Stimulated activated CD8-positive, alpha-beta memory T cell treated with anti-CD3 and anti-CD28 coated beads, Interleukin-4, amount 100 ng/mL, for 24 hours (primary cell): ENCODE results near the gene NEDD8.
"Not testable (repeated sequence)": the region's sequence is repeated elsewhere in the genome, so short reads cannot be mapped to it uniquely, and the experiment has no call there.

ENCODE experiments used
- DNase-seq: peaks from one replicate; pipeline ENCODE4 v3.0.0-alpha.2; 2020; ENCODE audit warnings: low read depth

Gene NEDD8

DNA sequence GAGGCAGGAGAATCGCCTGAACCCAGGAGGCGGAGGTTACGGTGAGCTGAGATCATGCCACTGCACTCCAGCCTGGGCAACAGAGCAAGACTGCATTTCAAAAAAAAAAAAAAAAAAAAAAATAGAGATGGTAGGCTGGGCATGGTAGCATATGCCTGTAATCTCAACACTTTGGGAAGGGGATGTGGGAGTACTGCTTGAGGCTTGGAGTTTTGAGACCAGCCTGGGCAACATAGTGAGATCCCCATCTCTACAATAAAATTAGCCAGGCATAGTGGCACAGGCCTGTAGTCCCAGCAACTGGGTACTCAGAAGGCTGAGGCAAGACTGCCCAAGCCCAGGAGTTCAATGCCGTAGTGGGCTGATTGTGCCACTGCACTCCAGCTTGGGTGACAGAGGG is 9.2 kb downstream of the NEDD8 start:
- not testable (repeated sequence) for DNase-seq

DNA sequence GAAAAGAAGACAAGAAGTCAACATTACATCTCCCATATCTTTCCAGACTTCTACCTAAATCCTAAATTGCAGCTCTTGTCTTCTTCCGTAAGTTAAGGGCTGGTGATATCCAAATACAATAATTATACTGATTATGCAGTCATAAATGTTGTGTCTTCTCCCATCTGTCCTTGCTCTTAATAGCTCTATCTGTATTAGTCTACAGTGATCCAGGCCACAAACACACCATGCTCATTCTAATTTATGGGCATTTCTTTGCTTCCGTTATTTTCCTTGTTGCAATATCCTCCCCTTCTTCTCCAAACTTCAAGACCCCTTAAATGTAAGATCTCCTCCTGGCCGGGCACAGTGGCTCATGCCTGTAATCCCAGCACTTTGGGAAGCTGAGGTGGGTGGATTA is 12.6 kb downstream of the NEDD8 start:
- DNase-seq: no peak

DNA sequence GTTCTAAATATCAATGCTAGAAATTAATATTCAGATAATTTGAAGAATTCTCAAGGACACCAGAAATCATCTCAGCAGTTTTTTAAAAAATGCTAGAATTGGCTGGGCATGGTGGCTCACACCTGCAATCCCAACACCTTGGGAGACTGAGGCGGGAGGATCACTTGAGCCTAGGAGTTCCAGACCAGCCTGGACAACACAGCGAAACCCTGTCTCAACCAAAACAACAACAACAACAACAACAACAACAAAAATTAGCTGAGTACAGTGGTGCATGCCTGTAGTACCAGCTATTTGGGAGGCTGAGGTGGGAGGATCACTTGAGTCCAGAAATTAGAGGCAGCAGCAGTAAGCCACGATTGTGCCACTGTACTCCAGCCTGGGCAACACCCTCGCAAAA is 13.1 kb downstream of the NEDD8 start:
- DNase-seq: no peak

DNA sequence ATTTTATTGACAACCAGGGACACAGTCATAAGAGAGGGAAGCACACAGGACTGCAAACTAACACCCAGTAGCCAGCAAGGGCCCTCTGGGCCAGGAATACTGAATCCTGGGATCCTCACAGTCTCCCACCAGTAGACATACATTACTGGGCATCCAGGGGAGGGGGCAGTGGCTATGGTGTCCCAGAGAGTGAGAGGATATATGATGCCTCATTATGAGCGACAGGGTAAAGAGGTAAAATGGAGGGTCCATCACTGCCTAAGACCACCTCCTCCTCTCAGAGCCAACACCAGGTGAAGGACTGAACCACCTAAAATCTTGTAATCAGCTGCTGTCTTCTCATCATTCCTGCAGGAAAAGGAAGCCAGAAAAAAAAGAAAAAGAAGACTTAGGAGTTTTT is 15.3 kb downstream of the NEDD8 start:
- DNase-seq: not testable (repeated sequence)

DNA sequence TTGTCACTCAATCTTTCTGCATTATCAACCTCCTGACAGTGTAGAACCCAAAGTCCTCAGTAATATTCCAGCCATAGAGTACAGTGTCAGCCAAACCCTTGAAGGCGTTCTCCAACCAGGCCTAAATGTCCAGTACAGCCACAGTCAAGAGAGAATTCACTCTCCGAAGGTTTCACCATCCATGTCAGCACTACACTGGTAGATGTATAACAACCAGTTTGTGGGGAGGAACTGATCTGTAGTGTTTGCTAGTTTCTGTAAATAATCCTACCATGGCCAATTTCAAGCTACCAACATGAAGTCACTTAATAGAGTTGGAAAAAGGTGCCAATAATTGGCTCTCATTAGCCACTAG is 15.8 kb downstream of the NEDD8 start:
- DNase-seq: no peak

DNA sequence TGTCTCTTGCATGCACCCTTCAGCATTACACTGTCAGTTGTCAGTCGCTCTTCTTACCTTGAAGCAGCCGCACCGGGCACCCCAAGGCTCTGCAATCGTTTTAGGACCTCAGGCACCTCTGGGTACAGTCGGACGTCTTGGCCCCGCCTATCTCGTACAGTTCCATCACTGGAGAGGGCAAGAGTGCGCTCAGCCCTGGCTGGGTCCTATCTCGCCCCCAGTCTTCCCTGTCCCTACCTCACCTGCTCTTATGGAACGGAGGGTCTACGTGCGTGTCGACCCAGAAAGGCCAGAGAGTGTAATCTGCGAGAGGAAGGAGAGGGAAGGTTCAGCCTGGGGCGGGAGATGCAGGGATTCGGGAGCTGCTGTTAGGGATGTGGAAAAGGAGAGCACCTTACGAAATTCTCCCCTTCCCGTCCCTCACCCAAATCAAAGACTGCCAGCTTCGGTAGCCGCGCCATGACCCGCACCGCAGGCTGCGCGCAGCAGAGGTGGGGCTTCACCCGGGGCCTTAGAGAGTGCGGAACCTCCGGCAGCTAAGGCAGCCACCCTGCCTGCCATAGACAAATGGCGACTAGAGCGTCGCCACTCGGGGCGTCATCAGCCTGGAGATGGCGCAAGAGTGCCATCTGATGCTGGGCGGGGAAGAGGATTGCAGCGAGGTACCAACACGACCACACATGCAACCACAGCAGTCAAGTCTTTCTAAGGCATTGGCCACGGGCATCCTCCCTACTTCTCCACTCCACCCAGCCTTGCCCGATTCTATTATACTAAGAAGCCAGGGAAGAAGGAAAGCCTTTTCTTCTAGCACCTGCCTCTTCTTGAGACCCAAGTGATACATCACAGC is 16.4 kb downstream of the NEDD8 start, which contains the start of gene MDP1:
Gene MDP1, minus strand, starts transcription at position 572 of the 850 bp plus-strand sequence. Its CDS starts 111 bp downstream, at position 461.
- DNase-seq: peak; percentile 73

DNA sequence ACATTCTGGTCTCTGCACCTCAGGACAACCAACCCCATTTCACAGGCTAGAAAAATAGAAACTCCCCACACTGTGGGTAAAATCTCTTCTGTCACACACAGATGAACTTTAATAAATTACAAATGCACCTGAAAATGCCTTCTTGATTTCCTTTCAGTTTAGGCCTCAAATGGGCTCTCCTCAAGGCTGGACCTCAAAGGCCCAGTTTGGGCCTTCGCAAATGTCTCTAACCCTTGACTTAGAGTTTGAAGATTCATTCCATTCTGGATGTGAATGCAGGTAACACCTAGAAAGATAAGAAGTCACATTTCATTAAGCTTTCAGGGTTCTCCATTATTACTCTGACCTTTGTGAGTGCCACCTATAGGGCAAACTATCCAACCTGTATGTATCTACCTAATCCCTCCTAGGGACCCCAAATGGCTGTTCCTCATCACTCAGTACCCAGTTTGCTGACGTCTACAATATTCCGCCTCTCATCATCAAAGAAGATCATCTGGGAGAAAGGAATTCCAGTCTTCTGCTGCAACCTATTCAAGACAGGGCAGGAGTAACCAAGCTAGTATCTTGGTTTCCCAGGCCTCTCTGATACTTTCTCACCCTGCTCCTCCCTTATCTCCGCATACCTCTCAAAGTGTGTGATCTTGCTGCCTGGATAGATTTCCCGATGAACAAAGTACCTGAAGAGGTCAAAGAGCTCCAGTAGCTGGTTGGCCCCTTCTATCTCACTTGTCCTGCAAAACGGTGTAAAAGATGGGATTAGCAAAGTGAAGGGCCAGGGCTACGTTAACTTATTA is 18.1 kb downstream of the NEDD8 start:
- no peak for DNase-seq

DNA sequence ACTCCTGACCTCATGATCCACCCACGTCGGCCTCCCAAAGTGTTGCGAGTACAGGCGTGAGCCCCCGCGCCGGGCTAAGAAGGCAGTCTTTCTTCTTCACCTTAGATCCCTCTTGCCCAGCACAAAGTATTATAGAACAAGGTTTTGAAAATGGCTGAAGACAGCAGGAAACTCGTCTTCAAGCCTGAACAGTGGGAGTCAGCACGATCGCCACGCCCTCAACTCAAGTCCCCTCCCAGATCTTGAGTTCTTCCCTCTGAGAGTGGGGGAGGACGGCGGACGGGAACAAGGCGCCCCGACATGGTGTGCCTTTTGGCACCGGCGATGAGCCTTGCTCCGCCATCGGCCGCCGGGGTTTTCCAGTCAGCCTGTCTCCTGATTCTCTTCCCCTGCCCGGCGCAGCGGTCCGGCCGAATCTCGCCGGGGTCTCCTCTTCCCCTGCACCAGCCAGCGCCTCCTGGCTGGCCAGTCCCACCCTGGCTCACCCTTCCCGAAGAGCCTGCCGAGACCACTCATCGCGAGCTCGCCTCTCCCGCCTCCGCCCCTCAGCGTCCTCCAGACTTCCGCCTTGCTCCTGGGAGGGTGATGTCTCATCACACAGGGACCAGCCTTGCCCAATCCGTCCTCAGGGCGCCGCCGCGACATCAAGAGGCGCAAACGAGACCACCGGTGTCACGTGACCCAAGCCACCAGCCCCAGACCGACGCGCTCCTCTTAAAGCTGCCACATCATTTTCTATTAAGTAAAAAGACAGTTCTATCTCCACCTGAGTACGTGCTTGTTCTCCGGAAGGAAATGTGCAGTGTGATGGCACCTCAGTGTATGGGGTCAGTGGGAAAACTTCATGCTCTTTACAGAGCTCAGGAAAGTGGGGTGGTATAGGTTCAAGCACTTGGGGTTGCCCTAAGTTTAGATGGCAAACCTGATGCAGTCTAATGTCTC is 19.0 kb downstream of the NEDD8 start, which contains the start of gene CHMP4A:
Gene CHMP4A, minus strand, starts transcription at position 565 of the 942 bp plus-strand sequence. Its CDS starts 49 bp downstream, at position 516.
- peak; percentile 97 for DNase-seq

DNA sequence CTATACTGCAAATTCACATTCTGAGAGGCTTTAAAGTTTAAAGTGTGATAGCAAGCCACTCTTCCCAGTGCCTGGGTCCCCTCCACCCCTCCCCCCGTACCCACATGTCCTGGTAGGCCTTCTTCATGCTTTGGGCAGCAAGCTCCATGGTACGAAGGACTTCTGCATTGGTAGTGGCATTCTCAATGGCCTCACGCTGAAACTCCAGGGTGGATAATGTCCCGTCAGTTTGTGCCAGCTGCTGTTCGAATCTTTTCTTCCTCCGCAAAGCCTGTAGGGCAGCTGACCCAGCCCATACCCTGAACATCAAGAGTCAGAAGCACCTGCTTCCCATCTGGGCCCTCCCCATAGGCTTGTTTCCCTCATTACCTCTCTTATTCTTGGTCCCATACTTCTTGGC is 20.9 kb downstream of the NEDD8 start:
- no peak for DNase-seq

DNA sequence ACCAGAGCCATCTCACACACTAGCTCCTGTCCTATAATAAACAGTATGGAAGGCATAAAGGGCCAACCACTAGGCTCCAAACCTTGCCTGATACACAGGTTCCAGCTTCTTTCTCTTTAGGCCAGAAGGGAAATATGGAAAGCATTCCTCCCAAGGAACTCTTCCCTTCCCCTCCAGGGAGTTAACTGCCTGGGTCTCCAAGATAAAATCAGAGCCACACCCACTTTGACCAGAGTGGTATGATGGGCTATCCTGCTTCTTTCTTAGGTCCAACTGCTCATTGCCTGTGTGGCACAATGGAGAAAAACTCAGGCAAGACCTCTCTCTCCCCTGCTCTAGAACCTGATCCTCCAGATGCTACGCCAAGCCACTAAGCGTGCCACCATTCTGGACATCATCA is 24.5 kb downstream of the NEDD8 start:
- no peak for DNase-seq

DNA sequence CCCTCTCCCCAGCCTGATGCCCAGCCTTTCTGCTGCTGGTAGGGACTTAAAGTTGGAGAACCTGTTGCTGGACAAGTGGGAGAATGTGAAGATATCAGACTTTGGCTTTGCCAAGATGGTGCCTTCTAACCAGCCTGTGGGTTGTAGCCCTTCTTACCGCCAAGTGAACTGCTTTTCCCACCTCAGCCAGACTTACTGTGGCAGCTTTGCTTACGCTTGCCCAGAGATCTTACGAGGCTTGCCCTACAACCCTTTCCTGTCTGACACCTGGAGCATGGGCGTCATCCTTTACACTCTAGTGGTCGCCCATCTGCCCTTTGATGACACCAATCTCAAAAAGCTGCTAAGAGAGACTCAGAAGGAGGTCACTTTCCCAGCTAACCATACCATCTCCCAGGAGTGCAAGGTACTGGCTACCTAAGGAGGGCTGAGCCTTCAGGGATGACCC is 25.0 kb downstream of the NEDD8 start:
- no peak for DNase-seq

DNA sequence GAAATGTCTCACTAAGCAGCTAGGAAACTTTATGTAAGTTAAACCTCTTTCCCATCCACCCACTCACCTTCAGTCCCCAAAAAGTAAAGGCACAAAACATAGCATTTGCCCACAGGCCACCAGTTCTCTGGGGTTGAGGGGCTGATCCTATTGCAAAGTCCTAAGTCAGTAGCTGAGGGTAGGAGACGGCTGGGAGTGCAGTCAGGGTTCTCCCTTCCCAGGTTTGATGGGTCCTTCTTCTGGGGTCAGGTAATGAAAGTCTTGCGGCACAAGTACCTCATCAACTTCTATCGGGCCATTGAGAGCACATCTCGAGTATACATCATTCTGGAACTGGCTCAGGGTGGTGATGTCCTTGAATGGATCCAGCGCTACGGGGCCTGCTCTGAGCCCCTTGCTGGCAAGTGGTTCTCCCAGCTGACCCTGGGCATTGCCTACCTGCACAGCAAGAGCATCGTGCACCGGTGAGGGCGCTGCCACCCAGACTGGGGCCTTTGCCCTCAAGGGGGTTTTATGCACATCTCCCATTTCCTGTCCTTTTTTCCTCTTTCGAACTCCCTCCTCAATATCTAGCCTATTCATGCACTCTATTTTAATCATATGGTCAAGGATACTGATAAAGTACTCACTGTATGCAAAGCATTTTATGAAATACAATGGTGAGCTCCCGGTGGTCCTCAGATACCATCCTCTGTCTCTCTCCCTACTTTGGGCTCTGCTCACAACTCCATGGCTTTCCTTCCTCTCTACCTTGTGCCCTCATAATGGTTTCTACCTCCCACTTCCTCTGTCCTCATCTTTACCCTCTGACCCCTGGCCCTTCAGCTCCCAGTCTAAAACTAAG is 25.7 kb downstream of the NEDD8 start:
- no peak for DNase-seq

DNA sequence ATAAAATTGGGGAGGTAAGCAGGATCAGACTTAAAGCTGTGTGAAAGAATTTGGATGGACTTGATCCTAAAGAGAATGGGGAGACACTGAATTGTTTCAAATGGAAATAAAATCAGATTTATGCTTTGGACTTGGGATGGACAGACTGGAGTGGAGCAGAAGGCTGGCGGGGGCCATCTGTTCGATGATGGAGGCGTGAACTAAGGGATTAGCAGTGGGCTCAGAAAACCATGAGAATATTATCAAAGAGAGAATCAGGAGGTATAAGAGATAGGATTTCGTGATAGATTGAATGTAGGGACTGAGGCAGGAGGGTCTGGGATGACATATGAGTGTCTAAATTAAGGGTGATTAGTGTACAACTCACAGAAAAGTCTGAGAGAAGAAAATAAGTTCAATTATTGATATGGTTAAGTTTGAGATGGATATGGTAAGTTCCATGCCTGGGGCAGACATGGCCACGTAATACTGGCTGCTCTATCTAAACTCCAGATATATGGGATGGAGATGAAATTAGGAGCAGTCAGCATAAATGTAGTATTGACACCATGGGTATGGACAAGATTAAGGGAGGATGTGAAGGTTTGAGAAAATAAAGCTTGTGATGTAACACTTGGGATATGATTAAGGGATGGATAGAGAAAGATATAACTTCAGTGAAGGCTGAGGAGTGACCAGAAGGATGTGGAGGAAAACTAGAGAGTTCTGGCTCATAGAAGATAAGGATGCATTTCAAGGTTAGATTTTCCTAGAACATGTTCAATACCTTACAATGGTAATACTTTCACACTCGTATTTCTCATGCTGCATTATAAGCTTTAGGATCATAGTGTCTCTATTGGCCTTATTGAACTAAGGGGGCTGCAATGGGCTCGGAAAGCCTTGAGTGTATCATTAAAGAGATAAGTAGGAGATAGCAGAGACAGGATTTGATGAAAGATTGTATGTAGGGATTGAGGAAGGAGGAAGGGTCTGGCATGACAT is 27.7 kb downstream of the NEDD8 start:
- no peak for DNase-seq

DNA sequence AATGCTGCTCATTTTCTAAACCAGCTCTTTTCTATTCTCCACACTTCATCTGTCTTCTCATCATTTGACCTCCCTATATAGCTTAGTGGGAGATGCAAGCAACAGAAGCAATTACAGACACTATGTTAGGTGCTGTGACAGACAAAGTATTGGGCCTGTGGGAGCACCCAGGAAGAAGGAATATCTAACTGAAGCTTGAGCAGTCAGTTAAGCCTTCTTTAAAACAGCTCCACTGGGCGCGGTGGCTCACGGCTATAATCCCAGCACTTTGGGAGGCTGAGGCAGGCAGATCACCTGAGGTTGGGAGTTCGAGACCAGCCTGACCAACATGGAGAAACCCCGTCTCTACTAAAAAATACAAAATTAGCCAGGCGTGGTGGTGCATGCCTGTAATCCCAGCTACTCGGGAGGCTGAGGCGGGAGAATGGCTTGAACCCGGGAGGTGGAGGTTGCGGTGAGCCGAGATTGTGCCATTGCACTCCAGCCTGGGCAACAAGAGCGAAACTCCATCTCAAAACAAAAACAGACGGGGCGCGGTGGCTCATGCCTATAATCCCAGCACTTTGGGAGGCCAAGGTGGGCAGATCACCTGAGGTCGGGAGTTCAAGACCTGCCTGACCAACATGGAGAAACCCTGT is 28.8 kb downstream of the NEDD8 start:
- not testable (repeated sequence) for DNase-seq

DNA sequence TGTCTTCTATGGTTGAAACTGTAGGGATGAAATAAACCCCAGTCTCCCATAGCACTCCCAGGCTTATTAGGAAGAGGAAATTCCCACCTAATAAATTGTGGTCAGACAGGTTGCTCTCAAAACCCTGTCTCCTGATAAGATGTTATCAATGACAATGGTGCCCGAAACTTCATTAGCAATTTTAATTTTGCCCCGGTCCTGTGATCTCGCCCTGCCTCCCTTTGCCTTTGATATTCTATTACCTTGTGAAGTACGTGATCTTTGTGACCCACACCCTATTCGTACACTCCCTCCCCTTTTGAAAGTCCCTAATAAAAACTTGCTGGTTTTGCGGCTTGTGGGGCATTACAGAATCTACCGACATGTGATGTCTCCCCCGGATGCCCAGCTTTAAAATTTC is 29.6 kb downstream of the NEDD8 start:
- not testable (repeated sequence) for DNase-seq

DNA sequence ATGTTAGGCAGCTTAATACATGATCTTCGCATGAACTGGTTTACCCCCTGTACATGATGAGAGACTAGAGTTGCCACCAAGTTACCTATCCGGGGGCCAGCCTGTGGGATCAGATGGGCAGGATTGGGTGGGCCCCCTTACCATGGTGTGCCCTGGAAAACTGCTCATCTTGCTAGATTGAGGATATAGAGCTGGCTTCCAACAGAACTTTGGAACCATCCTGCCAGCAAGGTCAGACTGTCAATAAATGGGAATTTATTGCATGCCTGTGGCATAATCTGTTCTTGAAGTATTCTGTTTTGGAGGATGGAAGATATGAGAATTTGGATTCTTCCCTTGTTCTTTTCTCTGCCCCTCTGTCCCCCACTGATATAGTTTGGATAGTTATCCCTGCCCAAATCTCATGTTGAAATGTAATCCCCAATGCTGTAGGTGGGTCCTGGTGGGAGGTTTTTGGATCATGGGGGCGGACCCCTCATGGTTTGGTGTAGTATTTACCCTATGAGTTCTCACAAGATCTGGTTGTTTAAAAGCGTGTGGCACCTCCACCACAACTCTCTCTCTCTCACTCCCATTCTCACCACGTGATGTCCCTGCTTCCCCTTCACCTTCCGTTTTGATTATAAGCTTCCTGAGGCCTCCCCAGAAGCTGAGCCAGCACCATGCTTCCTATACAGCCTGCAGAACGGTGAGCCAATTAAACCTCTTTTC is 33.2 kb downstream of the NEDD8 start:
- DNase-seq: no peak

DNA sequence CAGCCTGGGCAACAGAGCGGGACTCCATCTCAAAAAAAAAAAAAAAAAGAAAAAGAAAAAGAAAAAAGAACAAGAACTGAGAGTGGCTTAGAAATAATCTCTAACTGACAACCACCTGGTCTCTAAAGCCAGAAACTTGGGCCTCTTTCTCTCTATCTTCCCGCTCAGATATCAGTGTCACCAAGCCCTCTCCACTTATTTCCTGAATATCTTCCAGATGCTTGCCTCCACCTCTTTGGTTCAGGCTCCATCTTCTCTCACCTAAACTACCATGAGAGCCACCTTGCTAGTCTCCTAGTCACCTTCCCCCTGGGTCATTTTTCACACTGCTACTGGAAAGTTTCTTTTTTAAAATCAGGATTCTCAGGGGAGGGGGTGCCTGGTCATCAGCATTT is 35.1 kb downstream of the NEDD8 start:
- DNase-seq: no peak
